T-helper 2 cell treated with Interferon-gamma antibody and Interleukin-4, amounts not matched to agents 5 μg/mL and 100 μg/mL, for 36 hours (primary cell): ENCODE data around the gene TCF21.
"Not testable (repeated sequence)": the region's sequence is repeated elsewhere in the genome, so short reads cannot be mapped to it uniquely, and the experiment has no call there.

Experiments
- DNase-seq: peaks from one replicate; pipeline ENCODE4 v3.0.0; 2021; ENCODE audit warnings: low spot score
- H3K27ac Mint-ChIP-seq: one replicate; pipeline ENCODE4 v1.8.0; 2021; ENCODE audit warnings: mild to moderate bottlenecking, mixed read lengths
- H3K27me3 Mint-ChIP-seq: one replicate; pipeline ENCODE4 v1.8.0; 2021; ENCODE audit warnings: low read depth, mixed read lengths
- H3K36me3 Mint-ChIP-seq: one replicate; pipeline ENCODE4 v1.8.0; 2021; ENCODE audit warnings: low read depth, mixed read lengths
- H3K4me1 Mint-ChIP-seq: one replicate; pipeline ENCODE4 v1.8.0; 2021; ENCODE audit warnings: low read depth, mixed read lengths
- H3K4me3 Mint-ChIP-seq: one replicate; pipeline ENCODE4 v1.8.0; 2022; ENCODE audit warnings: mild to moderate bottlenecking, moderate library complexity, mixed read lengths
- H3K9me3 Mint-ChIP-seq: one replicate; pipeline ENCODE4 v1.8.0; 2021; ENCODE audit warnings: mixed read lengths

TCF21 gene

DNA sequence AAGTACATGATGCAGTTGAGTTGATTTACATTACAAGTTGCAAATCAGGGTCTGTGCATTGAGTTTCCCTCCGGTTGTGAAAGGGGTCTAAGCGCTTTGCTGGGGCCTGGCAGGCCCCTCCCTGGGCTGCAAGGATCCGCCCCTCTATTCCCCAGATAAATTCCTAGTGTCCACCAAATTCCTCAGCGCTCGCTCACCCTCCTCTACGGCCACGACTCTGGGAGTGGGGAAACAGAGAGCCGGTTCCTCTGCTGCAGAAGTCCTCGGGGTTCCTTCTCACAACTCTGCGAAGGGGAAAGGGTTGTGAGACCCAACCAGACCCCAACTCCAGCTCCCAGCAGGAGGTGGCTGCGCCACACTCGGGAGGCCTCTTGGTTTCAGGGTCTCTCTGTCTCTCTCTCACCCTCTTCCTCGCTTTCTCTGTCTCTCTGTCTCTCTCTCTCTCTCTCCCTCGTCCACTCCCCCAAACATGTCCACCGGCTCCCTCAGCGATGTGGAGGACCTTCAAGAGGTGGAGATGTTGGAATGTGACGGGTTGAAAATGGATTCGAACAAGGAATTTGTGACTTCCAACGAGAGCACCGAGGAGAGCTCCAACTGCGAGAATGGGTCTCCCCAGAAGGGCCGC lies at the start of gene TCF21:
TCF21 (plus strand) TSS at position 185 of the 628 bp plus-strand sequence; CDS start at position 470, 285 bp downstream.
- Mint-ChIP-seq H3K9me3 (no peaks in the 10 kb centered on the region), H3K27ac (no peak within 1 kb of the TSS), H3K4me3 (peak within 1 kb of the TSS; percentile 28), H3K27me3 (peaks cover 85% of the 10 kb centered on the region), H3K36me3 (no peaks in the 10 kb centered on the region), H3K4me1 (peaks cover 7% of the 10 kb centered on the region)
- DNase-seq: no peak

DNA sequence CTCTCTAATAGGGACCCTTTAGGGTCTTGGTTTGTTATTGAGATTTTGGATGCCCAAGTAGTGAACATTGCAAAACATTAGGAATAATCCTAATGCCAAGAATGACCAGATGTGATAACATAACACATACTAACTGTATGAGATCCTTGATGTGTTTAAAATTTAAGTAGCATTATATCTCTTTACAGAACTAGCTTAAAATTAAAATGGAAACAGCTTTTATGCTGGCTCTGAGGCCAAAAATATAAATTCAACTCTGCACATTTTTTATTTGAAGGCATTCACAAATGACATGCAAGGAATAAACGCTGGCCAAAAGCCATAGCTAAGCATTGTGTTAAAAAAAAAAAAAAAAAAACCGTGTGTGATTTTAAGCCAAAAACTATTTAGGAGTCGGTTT lies 47.7 kb upstream of the TCF21 start:
- H3K4me3 Mint-ChIP-seq: no peak overlapping the region
- H3K27ac Mint-ChIP-seq: no peak overlapping the region
- H3K36me3 Mint-ChIP-seq: no peaks in the 10 kb centered on the region
- no peaks in the 10 kb centered on the region for H3K9me3 Mint-ChIP-seq
- peaks cover 9% of the 10 kb centered on the region for H3K27me3 Mint-ChIP-seq
- H3K4me1 Mint-ChIP-seq: peaks cover 4% of the 10 kb centered on the region
- no peak for DNase-seq

DNA sequence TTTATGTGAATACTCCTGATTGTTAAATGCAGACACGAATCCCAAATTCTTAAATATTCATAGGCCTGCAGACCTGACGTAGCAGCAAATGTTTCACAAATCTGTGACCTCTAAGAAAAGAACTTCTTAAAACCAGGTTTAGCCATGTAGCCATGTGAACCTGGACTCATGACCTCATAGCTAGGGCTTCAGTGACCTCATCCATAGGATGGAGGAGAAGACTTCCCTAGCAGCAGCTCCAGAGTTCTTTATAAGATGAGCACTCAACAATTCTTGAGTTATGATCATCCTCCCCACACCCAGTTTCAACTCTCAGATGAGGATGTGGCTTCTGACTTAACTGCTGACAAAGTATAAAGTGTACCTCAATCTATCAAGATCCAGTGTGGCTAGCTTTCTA lies 45.8 kb upstream of the TCF21 start:
- Mint-ChIP-seq H3K4me1 (peaks cover 2% of the 10 kb centered on the region), H3K27me3 (peaks cover 9% of the 10 kb centered on the region), H3K4me3 (no peak overlapping the region), H3K27ac (no peak overlapping the region), H3K9me3 (no peaks in the 10 kb centered on the region), H3K36me3 (no peaks in the 10 kb centered on the region)
- no peak for DNase-seq

DNA sequence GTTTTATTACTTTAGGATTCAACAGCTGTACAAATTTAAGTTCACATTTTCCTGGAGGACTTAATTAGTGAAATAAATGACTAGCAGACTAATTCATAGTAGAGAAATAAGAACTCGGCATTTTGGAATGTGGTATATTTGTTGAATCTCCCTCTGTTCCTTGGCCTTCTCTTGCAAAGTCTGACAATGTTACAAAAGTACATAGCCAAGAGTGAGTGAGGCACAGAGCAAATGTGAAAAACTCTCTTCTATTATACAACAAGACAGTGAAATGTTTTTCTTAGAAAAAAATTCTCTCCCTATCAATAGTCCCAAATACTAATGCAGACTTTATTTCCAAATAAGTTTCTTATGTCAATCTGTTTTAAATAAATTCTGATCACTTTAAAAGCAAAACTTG lies 44.2 kb upstream of the TCF21 start:
- no peak overlapping the region for H3K4me3 Mint-ChIP-seq
- no peak for DNase-seq
- H3K27ac Mint-ChIP-seq: no peak overlapping the region
- H3K27me3 Mint-ChIP-seq: peaks cover 5% of the 10 kb centered on the region
- no peaks in the 10 kb centered on the region for H3K36me3 Mint-ChIP-seq
- no peaks in the 10 kb centered on the region for H3K9me3 Mint-ChIP-seq
- no peaks in the 10 kb centered on the region for H3K4me1 Mint-ChIP-seq

DNA sequence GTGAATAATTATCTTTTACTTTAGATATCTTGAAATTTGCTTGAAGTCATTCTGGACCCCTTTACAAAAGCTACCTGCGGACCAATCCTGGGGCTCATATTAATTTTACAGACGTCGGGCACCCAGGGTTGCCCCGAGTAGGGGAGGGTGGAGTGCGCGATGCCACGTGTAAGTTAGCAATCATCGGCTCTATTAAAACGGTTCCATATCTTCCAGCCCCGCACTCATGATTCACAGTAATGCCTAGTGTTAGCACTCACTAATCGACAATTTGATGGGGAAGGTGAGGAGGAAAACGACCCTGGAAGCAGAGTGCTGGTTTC lies 34.9 kb upstream of the TCF21 start:
- Mint-ChIP-seq H3K27me3 (peaks cover 62% of the 10 kb centered on the region), H3K4me3 (no peak overlapping the region), H3K9me3 (no peaks in the 10 kb centered on the region), H3K36me3 (no peaks in the 10 kb centered on the region), H3K27ac (no peak overlapping the region), H3K4me1 (no peaks in the 10 kb centered on the region)
- no peak for DNase-seq

DNA sequence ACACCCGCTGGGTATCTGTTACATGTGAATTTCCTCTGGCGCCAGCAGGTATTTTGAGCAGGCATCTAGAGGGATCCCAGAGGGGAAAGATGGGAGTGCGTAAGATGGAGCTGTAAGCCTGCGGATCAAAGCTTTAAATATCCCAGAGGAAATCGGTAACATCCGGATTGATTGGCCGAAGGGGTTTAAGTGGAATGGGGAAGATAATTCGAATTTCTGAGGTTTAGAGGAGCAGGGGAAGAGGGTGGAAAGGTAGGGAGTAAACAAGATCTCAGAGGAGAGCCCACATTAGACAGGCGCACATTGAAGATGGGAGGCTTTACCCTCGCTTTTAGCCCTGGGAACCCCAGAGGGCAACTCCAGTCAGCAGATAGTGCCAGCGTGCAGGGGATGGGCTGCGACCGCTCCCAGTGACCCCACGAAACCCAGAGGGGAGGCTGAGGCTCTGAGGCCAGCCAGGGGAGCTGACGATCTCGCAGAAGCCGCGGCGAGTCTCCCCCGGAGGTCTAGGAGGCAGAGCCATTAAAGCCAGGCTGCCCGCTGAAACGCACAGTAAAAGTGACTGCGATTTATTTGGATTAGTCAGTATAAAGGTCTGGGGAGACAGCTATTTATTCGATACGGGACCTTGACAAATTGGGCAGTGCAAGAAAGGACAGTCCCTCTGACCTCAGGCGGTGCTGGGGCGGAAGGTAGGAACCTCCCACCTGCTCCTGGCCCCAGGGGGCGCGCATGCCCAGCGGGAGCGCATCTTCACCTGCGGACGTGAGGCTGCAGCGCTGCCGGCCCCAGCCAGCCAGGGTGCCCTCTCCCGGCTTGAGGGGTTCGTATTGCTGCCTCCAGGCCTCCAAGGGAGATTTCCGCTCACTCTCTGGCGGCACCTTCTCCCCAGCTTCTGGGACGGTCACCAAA lies 34.3 kb upstream of the TCF21 start:
- no peak overlapping the region for H3K4me3 Mint-ChIP-seq
- H3K36me3 Mint-ChIP-seq: no peaks in the 10 kb centered on the region
- peaks cover 64% of the 10 kb centered on the region for H3K27me3 Mint-ChIP-seq
- no peaks in the 10 kb centered on the region for H3K9me3 Mint-ChIP-seq
- H3K4me1 Mint-ChIP-seq: no peaks in the 10 kb centered on the region
- DNase-seq: no peak
- no peak overlapping the region for H3K27ac Mint-ChIP-seq

DNA sequence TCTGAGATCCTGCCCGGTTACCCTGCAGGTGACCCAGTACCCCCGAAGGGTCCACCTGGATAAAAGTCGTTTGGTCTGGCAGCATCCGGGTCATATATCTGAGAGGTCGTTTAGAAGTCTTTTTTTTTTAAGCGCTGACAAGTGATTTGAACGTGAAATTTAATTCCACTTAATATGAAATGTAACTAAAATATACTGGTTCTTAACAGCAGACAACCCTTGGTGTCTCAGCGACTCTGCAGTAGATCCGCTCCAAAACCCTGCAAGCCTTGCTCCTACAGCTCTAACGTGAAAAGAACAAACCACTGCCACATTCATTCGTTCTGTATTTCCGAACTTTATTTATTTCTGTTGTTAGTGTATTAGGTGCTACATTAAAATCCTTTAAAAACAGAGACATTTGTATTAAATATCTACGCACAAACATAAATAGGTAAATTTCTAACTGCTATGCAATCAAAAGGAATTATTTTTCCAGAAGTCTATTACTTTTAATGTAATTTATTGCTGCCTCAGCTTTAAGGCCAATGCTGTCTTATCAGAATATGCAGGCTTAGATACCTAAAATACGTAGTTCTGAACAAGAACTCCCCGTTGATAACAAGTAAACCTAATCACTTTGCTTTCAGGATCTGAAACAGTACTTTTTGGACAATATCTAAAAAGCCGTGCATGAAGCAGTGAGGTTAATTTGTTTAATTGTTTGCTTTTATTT lies 33.5 kb upstream of the TCF21 start:
- Mint-ChIP-seq H3K36me3 (no peaks in the 10 kb centered on the region), H3K9me3 (no peaks in the 10 kb centered on the region), H3K4me1 (no peaks in the 10 kb centered on the region), H3K27ac (no peak overlapping the region), H3K4me3 (no peak overlapping the region), H3K27me3 (peaks cover 61% of the 10 kb centered on the region)
- no peak for DNase-seq

DNA sequence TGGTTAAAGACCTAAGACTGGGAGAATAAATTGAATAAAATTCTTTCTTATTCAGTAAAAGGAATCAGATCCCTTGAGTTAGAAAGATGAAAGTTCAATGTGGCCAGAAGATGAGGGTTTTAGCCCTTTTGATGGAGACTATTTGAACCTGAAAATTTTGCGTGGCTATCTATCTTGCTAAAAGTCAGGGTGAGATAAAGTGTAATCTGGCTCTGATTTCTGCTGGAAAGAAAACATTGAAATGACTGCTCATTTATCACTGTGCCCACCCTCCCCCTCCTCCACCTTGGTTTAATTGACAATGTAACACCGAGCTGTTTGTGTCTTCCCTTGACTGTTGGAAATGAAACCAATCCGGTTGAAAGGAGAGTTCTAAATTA lies 32.9 kb upstream of the TCF21 start:
- Mint-ChIP-seq H3K4me3 (no peak overlapping the region), H3K4me1 (no peaks in the 10 kb centered on the region), H3K27ac (no peak overlapping the region), H3K27me3 (peaks cover 57% of the 10 kb centered on the region), H3K36me3 (no peaks in the 10 kb centered on the region), H3K9me3 (no peaks in the 10 kb centered on the region)
- DNase-seq: no peak

DNA sequence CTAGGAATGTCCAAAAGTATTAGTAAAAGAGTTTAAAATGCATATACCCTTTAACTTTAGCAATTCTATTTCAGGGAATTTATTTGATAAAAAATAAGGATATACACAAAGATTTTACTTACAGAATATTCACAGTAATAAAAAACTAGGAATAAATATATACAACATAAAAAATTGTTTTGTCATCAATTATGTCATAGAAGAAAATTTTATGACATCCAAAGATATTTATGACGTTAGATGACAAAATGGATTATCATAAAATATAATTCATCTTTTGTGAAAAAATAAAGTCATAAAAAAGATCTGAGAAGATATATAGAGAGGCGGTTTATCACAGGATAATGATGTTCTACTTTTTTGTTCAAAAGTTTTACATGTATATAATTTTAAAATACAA lies 32.0 kb upstream of the TCF21 start:
- Mint-ChIP-seq H3K4me3 (no peak overlapping the region), H3K27ac (no peak overlapping the region), H3K36me3 (no peaks in the 10 kb centered on the region), H3K4me1 (no peaks in the 10 kb centered on the region), H3K9me3 (peaks cover under 1% of the 10 kb centered on the region), H3K27me3 (peaks cover 51% of the 10 kb centered on the region)
- DNase-seq: no peak

- no peak for DNase-seq
- H3K27ac Mint-ChIP-seq: no peak overlapping the region
- no peak overlapping the region for H3K4me3 Mint-ChIP-seq
- no peaks in the 10 kb centered on the region for H3K4me1 Mint-ChIP-seq
- peaks cover 43% of the 10 kb centered on the region for H3K27me3 Mint-ChIP-seq
- peaks cover 9% of the 10 kb centered on the region for H3K9me3 Mint-ChIP-seq
- H3K36me3 Mint-ChIP-seq: no peaks in the 10 kb centered on the region
Observed at GRCh38 chr6:133857696-133858095, 31.2 kb upstream of the TCF21 start.

DNA sequence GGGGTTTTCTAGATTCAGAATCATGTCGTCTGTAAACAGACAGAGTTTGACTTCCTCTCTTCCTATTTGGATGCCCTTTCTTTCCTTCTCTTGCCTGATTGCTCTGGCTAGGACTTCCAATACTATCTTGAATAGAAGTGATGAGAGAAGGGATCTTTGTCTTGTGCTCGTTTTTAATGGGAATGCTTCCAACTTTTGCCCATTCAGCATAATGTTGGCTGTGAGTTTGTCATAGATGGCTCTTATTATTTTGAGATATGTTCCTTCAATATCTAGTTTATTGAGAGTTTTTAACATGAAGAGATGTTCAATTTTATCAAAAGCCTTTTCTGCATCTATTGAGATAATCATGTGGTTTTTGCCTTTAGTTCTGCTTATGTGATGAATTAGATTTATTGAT lies 27.6 kb upstream of the TCF21 start:
- H3K36me3 Mint-ChIP-seq, DNase-seq, H3K4me3 Mint-ChIP-seq, H3K27me3 Mint-ChIP-seq, H3K27ac Mint-ChIP-seq, H3K4me1 Mint-ChIP-seq: not testable (repeated sequence)
- H3K9me3 Mint-ChIP-seq: peaks cover 20% of the 10 kb centered on the region

- Mint-ChIP-seq H3K27ac (no peak overlapping the region), H3K27me3 (peaks cover 2% of the 10 kb centered on the region), H3K9me3 (peaks cover 20% of the 10 kb centered on the region), H3K4me3 (no peak overlapping the region), H3K36me3 (no peaks in the 10 kb centered on the region), H3K4me1 (no peaks in the 10 kb centered on the region)
- no peak for DNase-seq
Observed at GRCh38 chr6:133863228-133863627, 25.7 kb upstream of the TCF21 start.

GRCh38 chr6:133865680-133866079 lies 23.2 kb upstream of the TCF21 start:
- Mint-ChIP-seq H3K27me3 (no peaks in the 10 kb centered on the region), H3K4me1 (no peaks in the 10 kb centered on the region), H3K9me3 (peaks cover 20% of the 10 kb centered on the region), H3K36me3 (no peaks in the 10 kb centered on the region), H3K27ac (no peak overlapping the region), H3K4me3 (no peak overlapping the region)
- no peak for DNase-seq

- H3K27ac Mint-ChIP-seq: no peak overlapping the region
- no peaks in the 10 kb centered on the region for H3K9me3 Mint-ChIP-seq
- H3K4me1 Mint-ChIP-seq: no peaks in the 10 kb centered on the region
- H3K36me3 Mint-ChIP-seq: no peaks in the 10 kb centered on the region
- DNase-seq: no peak
- no peak overlapping the region for H3K4me3 Mint-ChIP-seq
- peaks cover 6% of the 10 kb centered on the region for H3K27me3 Mint-ChIP-seq
Observed at GRCh38 chr6:133871131-133871530, 17.8 kb upstream of the TCF21 start.
